ENCODE data around the gene UPK1A. TPM values are rescaled to one million over a fixed set of nuclear protein-coding genes. Genes with fewer than 3 reads are reported as not detected.

The UPK1A gene
- total RNA-seq, 2 donors from 2014 or later, result 0.37 to 0.46 TPM

GRCh38 chr19:35704218-35704617 is 37.9 kb downstream of the UPK1A start, which contains the start of gene ZBTB32:
Gene ZBTB32, plus strand, starts transcription at chr19:35704558. Its CDS starts 10,069 bp downstream, at chr19:35714627.
- Mint-ChIP-seq H3K27me3 (ENCODE audit: insufficient read depth) (peaks cover 26% of the 10 kb centered on the region), H3K4me3 (no peak within 1 kb of the TSS), H3K27ac (no peak within 1 kb of the TSS), H3K36me3 (ENCODE audit: low read depth) (no peaks in the 10 kb centered on the region), H3K9me3 (no peaks in the 10 kb centered on the region), H3K4me1 (peaks cover 2% of the 10 kb centered on the region)
- no peaks in the 10 kb centered on the region for H3K9me3 ChIP-seq (ENCODE audit: control insufficient read depth, low read length)
- no peak within 1 kb of the TSS for H3K27ac ChIP-seq (ENCODE audit: low read depth, low read length)
- peaks cover 11% of the 10 kb centered on the region for H3K27me3 ChIP-seq (ENCODE audit: control insufficient read depth, insufficient read depth, low read length, poor library complexity, severe bottlenecking)
- H3K36me3 ChIP-seq (ENCODE audit: control insufficient read depth, insufficient read depth, low read length), result no peaks in the 10 kb centered on the region
- H3K9ac ChIP-seq (ENCODE audit: extremely low read depth, low read length, poor library complexity, severe bottlenecking), result no peak within 1 kb of the TSS
- H3K4me1 ChIP-seq (ENCODE audit: control insufficient read depth, insufficient read depth, low read length), result no peaks in the 10 kb centered on the region
- no peak within 1 kb of the TSS for H3K4me3 ChIP-seq (ENCODE audit: low read length)
- DNase-seq, result peak; percentile 91
- TF ChIP-seq, protein P1, sequence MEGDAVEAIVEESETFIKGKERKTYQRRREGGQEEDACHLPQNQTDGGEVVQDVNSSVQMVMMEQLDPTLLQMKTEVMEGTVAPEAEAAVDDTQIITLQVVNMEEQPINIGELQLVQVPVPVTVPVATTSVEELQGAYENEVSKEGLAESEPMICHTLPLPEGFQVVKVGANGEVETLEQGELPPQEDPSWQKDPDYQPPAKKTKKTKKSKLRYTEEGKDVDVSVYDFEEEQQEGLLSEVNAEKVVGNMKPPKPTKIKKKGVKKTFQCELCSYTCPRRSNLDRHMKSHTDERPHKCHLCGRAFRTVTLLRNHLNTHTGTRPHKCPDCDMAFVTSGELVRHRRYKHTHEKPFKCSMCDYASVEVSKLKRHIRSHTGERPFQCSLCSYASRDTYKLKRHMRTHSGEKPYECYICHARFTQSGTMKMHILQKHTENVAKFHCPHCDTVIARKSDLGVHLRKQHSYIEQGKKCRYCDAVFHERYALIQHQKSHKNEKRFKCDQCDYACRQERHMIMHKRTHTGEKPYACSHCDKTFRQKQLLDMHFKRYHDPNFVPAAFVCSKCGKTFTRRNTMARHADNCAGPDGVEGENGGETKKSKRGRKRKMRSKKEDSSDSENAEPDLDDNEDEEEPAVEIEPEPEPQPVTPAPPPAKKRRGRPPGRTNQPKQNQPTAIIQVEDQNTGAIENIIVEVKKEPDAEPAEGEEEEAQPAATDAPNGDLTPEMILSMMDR (conservative IDR thresholded peaks at IDR 0.05), result no peak
- WGBS, 2 experiments (ENCODE audit: insufficient coverage in 1 of 2, insufficient read length in 1 of 2), result 37 to 43% methylated on average over 22 to 24 of the region's 24 CpGs

DNA sequence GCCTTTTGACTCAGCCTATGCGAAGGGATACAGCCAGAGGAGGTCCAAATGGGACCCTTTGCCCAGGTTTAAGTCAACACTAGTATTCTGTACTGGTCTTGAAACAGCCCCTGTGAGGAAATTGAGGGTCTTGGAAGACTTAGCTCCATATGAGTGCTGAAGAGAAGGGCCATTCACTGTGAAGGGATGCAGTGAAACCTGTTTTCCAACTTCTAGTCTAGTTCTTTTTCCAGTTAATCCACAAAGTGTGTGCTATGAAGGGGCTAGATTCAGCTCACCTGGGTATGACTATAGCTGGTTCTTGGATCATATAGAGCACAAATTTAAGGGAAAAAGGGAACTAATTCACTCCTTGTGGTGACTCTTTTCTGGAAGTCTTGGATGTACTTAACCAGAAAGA is 42.1 kb downstream of the UPK1A start:
- no peak overlapping the region for H3K4me3 Mint-ChIP-seq
- no peaks in the 10 kb centered on the region for H3K4me1 Mint-ChIP-seq
- TF ChIP-seq, protein P1 (conservative IDR thresholded peaks at IDR 0.05), result no peak
- Histone ChIP-seq H3K9ac (ENCODE audit: extremely low read depth, low read length, poor library complexity, severe bottlenecking) (no peak overlapping the region), H3K4me1 (ENCODE audit: control insufficient read depth, insufficient read depth, low read length) (no peaks in the 10 kb centered on the region), H3K4me3 (ENCODE audit: low read length) (no peak overlapping the region), H3K36me3 (ENCODE audit: control insufficient read depth, insufficient read depth, low read length) (no peaks in the 10 kb centered on the region), H3K9me3 (ENCODE audit: control insufficient read depth, low read length) (no peaks in the 10 kb centered on the region), H3K27me3 (ENCODE audit: control insufficient read depth, insufficient read depth, low read length, poor library complexity, severe bottlenecking) (peaks cover 11% of the 10 kb centered on the region), H3K27ac (ENCODE audit: low read depth, low read length) (no peak overlapping the region)
- H3K36me3 Mint-ChIP-seq (ENCODE audit: low read depth), result no peaks in the 10 kb centered on the region
- H3K27me3 Mint-ChIP-seq (ENCODE audit: insufficient read depth), result peaks cover 22% of the 10 kb centered on the region
- no peak for DNase-seq
- H3K9me3 Mint-ChIP-seq, result no peaks in the 10 kb centered on the region
- H3K27ac Mint-ChIP-seq, result no peak overlapping the region
- WGBS, 2 experiments (ENCODE audit: insufficient coverage in 1 of 2, insufficient read length in 1 of 2), result 92% methylated on average over 1 of the region's 1 CpG

- Histone ChIP-seq H3K27ac (ENCODE audit: low read depth, low read length) (no peak overlapping the region), H3K4me1 (ENCODE audit: control insufficient read depth, insufficient read depth, low read length) (peaks cover 6% of the 10 kb centered on the region), H3K27me3 (ENCODE audit: control insufficient read depth, insufficient read depth, low read length, poor library complexity, severe bottlenecking) (no peaks in the 10 kb centered on the region), H3K9ac (ENCODE audit: extremely low read depth, low read length, poor library complexity, severe bottlenecking) (no peak overlapping the region), H3K9me3 (ENCODE audit: control insufficient read depth, low read length) (no peaks in the 10 kb centered on the region), H3K4me3 (ENCODE audit: low read length) (no peak overlapping the region), H3K36me3 (ENCODE audit: control insufficient read depth, insufficient read depth, low read length) (no peaks in the 10 kb centered on the region)
- no peaks in the 10 kb centered on the region for H3K9me3 Mint-ChIP-seq
- H3K4me1 Mint-ChIP-seq, result peaks cover 7% of the 10 kb centered on the region
- no peak overlapping the region for H3K27ac Mint-ChIP-seq
- TF ChIP-seq, protein P1 (conservative IDR thresholded peaks at IDR 0.05), result no peak
- H3K36me3 Mint-ChIP-seq (ENCODE audit: low read depth), result no peaks in the 10 kb centered on the region
- H3K27me3 Mint-ChIP-seq (ENCODE audit: insufficient read depth), result peaks cover 3% of the 10 kb centered on the region
- H3K4me3 Mint-ChIP-seq, result no peak overlapping the region
- no peak for DNase-seq
- 40 to 60% methylated on average over 4 to 13 of the region's 13 CpGs for WGBS, 2 experiments (ENCODE audit: insufficient coverage in 1 of 2, insufficient read length in 1 of 2)
These were observed 44.7 kb downstream of the UPK1A start for GRCh38 chr19:35710784-35711723.

Measured in endodermal cell (in vitro differentiated cells).